Keratinocyte (primary cell): ENCODE data around the gene OTOP2. TPM values are rescaled to one million over a fixed set of nuclear protein-coding genes. Genes with fewer than 3 reads are reported as not detected.

ENCODE experiments used
- DNase-seq: peaks from one replicate; pipeline ENCODE4 v3.0.0-alpha.2; 2011; ENCODE audit warnings: low read depth, missing footprints, low spot score
- FAIRE-seq: peaks from 2 replicates; lab custom pipeline; 2011; peaks lifted over from hg19 to GRCh38; lab: Jason Lieb, UNC
- H2AFZ ChIP-seq: 2 replicates; pipeline ENCODE4 v1.6.0; 2012; ENCODE audit warnings: low read length, control low read depth, inconsistent platforms; ENCODE audit not compliant: control insufficient read depth
- H3K27ac ChIP-seq: 2 replicates; pipeline ENCODE4 v1.5.1; 2011; ENCODE audit warnings: low read length; ENCODE audit not compliant: control insufficient read depth, insufficient read depth
- H3K27me3 ChIP-seq: 3 replicates; pipeline ENCODE4 v1.6.0; 2011; ENCODE audit warnings: low read length; ENCODE audit not compliant: control insufficient read depth, insufficient read depth; ENCODE audit errors: extremely low read depth
- H3K36me3 ChIP-seq, 2 experiments: 2 replicates in 1 of 2; 3 replicates in 1 of 2; pipeline ENCODE4 v1.5.1; 2011; ENCODE audit warnings: low read length in 2 of 2, mild to moderate bottlenecking in 1 of 2; ENCODE audit not compliant: control insufficient read depth in 2 of 2, insufficient read depth in 2 of 2; ENCODE audit errors: extremely low read depth in 1 of 2
- H3K4me1 ChIP-seq: 3 replicates; pipeline ENCODE4 v1.5.1; 2011; ENCODE audit warnings: low read length; ENCODE audit not compliant: control insufficient read depth, insufficient read depth; ENCODE audit errors: extremely low read depth
- H3K4me2 ChIP-seq: 3 replicates; pipeline ENCODE4 v1.6.0; 2011; ENCODE audit warnings: low read depth, low read length; ENCODE audit not compliant: control insufficient read depth, insufficient read depth; ENCODE audit errors: extremely low read depth
- H3K4me3 ChIP-seq, 3 experiments: fragments of 200-600 bp in 1 of 3; sonication (generic) in 1 of 3; 2 replicates in 2 of 3; 3 replicates in 1 of 3; pipeline ENCODE4 v1.5.1; 2011 to 2016; ENCODE audit warnings: low read length in 3 of 3, mild to moderate bottlenecking in 3 of 3, control low read depth in 2 of 3, inconsistent platforms in 1 of 3, low read depth in 1 of 3, mixed read lengths in 1 of 3, mixed run types in 1 of 3, moderate library complexity in 1 of 3; ENCODE audit not compliant: control insufficient read depth in 2 of 3, insufficient read depth in 2 of 3; ENCODE audit errors: extremely low read depth in 1 of 3
- H3K79me2 ChIP-seq: 2 replicates; pipeline ENCODE4 v1.6.0; 2012; ENCODE audit warnings: low read length; ENCODE audit not compliant: control insufficient read depth, insufficient read depth
- H3K9ac ChIP-seq: 3 replicates; pipeline ENCODE4 v1.6.0; 2011; ENCODE audit warnings: low read length; ENCODE audit not compliant: control insufficient read depth, insufficient read depth; ENCODE audit errors: extremely low read depth
- H3K9me1 ChIP-seq: 3 replicates; pipeline ENCODE4 v1.6.0; 2011; ENCODE audit warnings: low read length; ENCODE audit not compliant: control insufficient read depth, insufficient read depth; ENCODE audit errors: extremely low read depth
- H3K9me3 ChIP-seq: 2 replicates; pipeline ENCODE4 v1.5.1; 2012; ENCODE audit warnings: low read depth, low read length; ENCODE audit not compliant: control insufficient read depth
- H4K20me1 ChIP-seq: 3 replicates; pipeline ENCODE4 v1.6.0; 2011; ENCODE audit warnings: low read length; ENCODE audit not compliant: control insufficient read depth, insufficient read depth; ENCODE audit errors: extremely low read depth
- CTCF ChIP-seq, 3 experiments: IDR thresholded peaks in 1 of 3; conservative IDR thresholded peaks in 1 of 3; optimal IDR thresholded peaks in 1 of 3; 2 replicates in 2 of 3; 3 replicates in 1 of 3; pipeline versions ENCODE3 to v1.5.1; 2011; ENCODE audit warnings: low read length in 3 of 3, mild to moderate bottlenecking in 3 of 3, moderate library complexity in 2 of 3, control low read depth in 1 of 3, inconsistent platforms in 1 of 3; ENCODE audit not compliant: insufficient read depth in 2 of 3; ENCODE audit errors: extremely low read depth in 1 of 3
- EZH2 ChIP-seq: IDR thresholded peaks from one replicate; pipeline ENCODE4 v1.6.1; 2012; ENCODE audit warnings: inconsistent platforms, mild to moderate bottlenecking, low read length, moderate library complexity
- dilution Hi-C: fragments of 300-500 bp; cut with MboI; formaldehyde crosslinking; loops from one replicate; pipeline ENCODE4 v1.7.0; 2020; ENCODE audit warnings: low sequenced_read_pairs; ENCODE audit not compliant: extremely low pct_ligation_motif_present
- polyA plus RNA-seq, 5 experiments: library from polyadenylated mRNA; depleted of rRNA in 3 of 5; stranded (reverse) in 3 of 5; stranded (forward) in 1 of 5; unstranded in 1 of 5; fragments of >200 nt; gene quantifications; 1 replicate in 1 of 5; 2 replicates in 3 of 5; 3 replicates in 1 of 5; pipeline versions ENCODE4 v1.2.1 to v1.2.3, GENCODE V29; 2011 to 2012; ENCODE audit warnings: missing spikeins in 2 of 5, low read depth in 1 of 5, low replicate concordance in 1 of 5

OTOP2 gene
- polyA plus RNA-seq, 1 donor (not counting 4 experiments of a cell fraction or from before 2014, with no cell fraction given), result not detected

- Histone ChIP-seq H3K27me3 (no peaks in the 10 kb centered on the region), H3K9ac (no peak overlapping the region), H3K4me3 (no peak overlapping the region), H3K27ac (no peak overlapping the region), H2AFZ (no peak overlapping the region), H3K36me3 (no peaks in the 10 kb centered on the region), H3K4me2 (no peak overlapping the region), H3K79me2 (no peaks in the 10 kb centered on the region), H3K4me1 (peaks cover 8% of the 10 kb centered on the region), H3K9me1 (no peaks in the 10 kb centered on the region), H3K9me3 (no peaks in the 10 kb centered on the region), H4K20me1 (no peaks in the 10 kb centered on the region)
- FAIRE-seq (no peak), DNase-seq (no peak)
- dilution Hi-C loops, result no loop called here
- no peak for TF ChIP-seq CTCF (optimal IDR thresholded peaks at IDR 0.05 in 1 of 3, IDR thresholded peaks at IDR 0.05 in 1 of 3, conservative IDR thresholded peaks at IDR 0.05 in 1 of 3; ENCODE audit: extremely low read depth in 1 of 3, insufficient read depth in 2 of 3, low read length in 3 of 3)
- TF ChIP-seq EZH2, result no peak
Measured at GRCh38 chr17:74879308-74879707, 44.8 kb upstream of the OTOP2 start.

GRCh38 chr17:74881073-74881472 is 43.0 kb upstream of the OTOP2 start:
- no peaks in the 10 kb centered on the region for H3K36me3 ChIP-seq
- no peaks in the 10 kb centered on the region for H3K27me3 ChIP-seq
- no peaks in the 10 kb centered on the region for H3K9me1 ChIP-seq
- H2AFZ ChIP-seq, result no peak overlapping the region
- H3K4me2 ChIP-seq, result no peak overlapping the region
- TF ChIP-seq CTCF (optimal IDR thresholded peaks at IDR 0.05 in 1 of 3, IDR thresholded peaks at IDR 0.05 in 1 of 3, conservative IDR thresholded peaks at IDR 0.05 in 1 of 3; ENCODE audit: extremely low read depth in 1 of 3, insufficient read depth in 2 of 3, low read length in 3 of 3) (no peak), EZH2 (no peak)
- no peak overlapping the region for H3K9ac ChIP-seq
- no peaks in the 10 kb centered on the region for H3K9me3 ChIP-seq
- H3K79me2 ChIP-seq, result no peaks in the 10 kb centered on the region
- dilution Hi-C loops, result no loop called here
- H3K4me3 ChIP-seq, result no peak overlapping the region
- H4K20me1 ChIP-seq, result no peaks in the 10 kb centered on the region
- FAIRE-seq (no peak), DNase-seq (no peak)
- H3K4me1 ChIP-seq, result peaks cover 8% of the 10 kb centered on the region
- no peak overlapping the region for H3K27ac ChIP-seq
